Heart left ventricle (tissue), 16 donors: Measurements from ENCODE around the gene LSG1. TPM values are rescaled to one million over a fixed set of nuclear protein-coding genes. Genes with fewer than 3 reads are reported as not detected.

Experiments
- ATAC-seq, 4 donors: fragments of 200-7000 bp; cut with Tn5 transposase; one replicate each; pipeline ENCODE4 v1.9.1; 2020 to 2022; ENCODE audit warnings: moderate library complexity in 4 of 4, mild to moderate bottlenecking in 3 of 4, moderate number of reproducible peaks in 1 of 4
- DNase-seq, 5 donors: peaks; one replicate each; pipeline ENCODE4 v3.0.0-alpha.2; 2020
- H3K27ac ChIP-seq, 12 donors: fragments of 200-600 bp; sonication (generic) in 4 of 12; one replicate each; pipeline versions ENCODE4 v1.5.0 to v1.8.0; 2016 to 2022; ENCODE audit warnings: mild to moderate bottlenecking in 2 of 12
- H3K27me3 ChIP-seq, 9 donors: fragments of 200-600 bp; sonication (generic) in 2 of 9; one replicate each; pipeline versions ENCODE4 v1.5.1 to v1.8.0; 2016 to 2022; ENCODE audit warnings: mild to moderate bottlenecking in 3 of 9
- H3K36me3 ChIP-seq, 9 donors: fragments of 200-600 bp; sonication (generic) in 2 of 9; one replicate each; pipeline versions ENCODE4 v1.5.0 to v1.8.0; 2018 to 2022; ENCODE audit warnings: mild to moderate bottlenecking in 2 of 9
- H3K4me1 ChIP-seq, 12 donors: fragments of 200-600 bp; sonication (generic) in 4 of 12; one replicate each; pipeline versions ENCODE4 v1.5.0 to v1.8.0; 2016 to 2022; ENCODE audit warnings: mild to moderate bottlenecking in 3 of 12
- H3K4me3 ChIP-seq, 12 donors: fragments of 200-600 bp; sonication (generic) in 4 of 12; one replicate each; pipeline versions ENCODE4 v1.5.0 to v1.8.0; 2017 to 2022; ENCODE audit warnings: mild to moderate bottlenecking in 9 of 12, moderate library complexity in 4 of 12
- H3K9me3 ChIP-seq, 12 donors: fragments of 200-600 bp; sonication (generic) in 4 of 12; one replicate each; pipeline versions ENCODE4 v1.5.0 to v1.8.0; 2016 to 2022; ENCODE audit warnings: mild to moderate bottlenecking in 1 of 12
- POLR2A ChIP-seq, 2 donors: fragments of 450-650 bp; IDR thresholded peaks; one replicate each; pipeline ENCODE4 v1.6.1; 2017; ENCODE audit warnings: antibody characterized with exemption in 2 of 2, mild to moderate bottlenecking in 2 of 2, moderate library complexity in 2 of 2
- WGBS, 4 donors: extraction: QIAGEN DNeasy Blood & Tissue Kit in 2 of 4; methylation state at CpG; one replicate each; pipeline versions ENCODE4 v1.1.5 to v1.1.7; 2013 to 2018; 5-methylcytosine and 5-hydroxymethylcytosine counted together
- intact Hi-C, 10 donors: fragments of 100-400 bp; cut with DNase I; formaldehyde crosslinking; loops; one replicate each; pipeline versions ENCODE4 v1.11.1 to v1.14.2; 2022
- polyA plus RNA-seq, 2 donors: library from polyadenylated mRNA; stranded (reverse); fragments of 200-250 nt; gene quantifications; one replicate each; pipeline ENCODE4 v1.2.3, GENCODE V29; 2013
- total RNA-seq, 9 donors: library from RNA; depleted of rRNA in 2 of 9; stranded (reverse); fragments of >200 nt in 2 of 9; fragmentation: NEBNext Ultra II Directional in 3 of 9; extraction: Animal tissue kit (Norgen Biotek cat#: 25700) in 3 of 9; gene quantifications; one replicate each; pipeline versions ENCODE4 v1.1.0 to v1.2.4, GENCODE V29; 2016 to 2023
- TF ChIP-seq, protein P1 (sequence below), 12 donors: fragments of 200-600 bp; sonication (generic) in 4 of 12; IDR thresholded peaks; one replicate each; pipeline versions ENCODE4 v1.5.0 to v1.8.0; 2018 to 2022; ENCODE audit warnings: antibody characterized with exemption in 12 of 12, mild to moderate bottlenecking in 5 of 12
- donor health status: ischemic (EF 13 %, LVEDD 7.1; RV severe dilation, severe dysfunction).
- donor health status: healthy with polysubstance abuse.
- donor health status: DM: no; HTN: yes; CAD: no.
- donor health status: DM: no; HTN: no; CAD: no.
- donor health status: ischemic (EF 25% LVEDD 6.9; RV normal size, moderate dysfunction).
- donor health status: ischemic (EF 25% LVEDD 5.7; RV mildly dilated, moderate dysfunction).
- donor health status: healthy.
- donor health status: DM: yes; HTN: yes; CAD: no.
- donor health status: ischemic (EF 35%, LVEDD 5.7; RV mildly dilated, moderate dysfunction).
- donor health status: nonischemic (EF 11% LVEDD 7.7; RV severe dilation, severe dysfunction).
- donor health status: DM: yes; HTN: yes; CAD: no.
- donor health status: PGD.
- donor health status: ischemic (EF 29% LVEDD 5.4; RV normal size, mild dysfunction).
- donor health status: nonischemic (EF 23%, LVEDD 6.1; RV moderate dilation, normal function).

The LSG1 gene
- total and polyA plus RNA-seq, 11 donors: 9.6 to 26.9 (median 18.9) TPM

DNA sequence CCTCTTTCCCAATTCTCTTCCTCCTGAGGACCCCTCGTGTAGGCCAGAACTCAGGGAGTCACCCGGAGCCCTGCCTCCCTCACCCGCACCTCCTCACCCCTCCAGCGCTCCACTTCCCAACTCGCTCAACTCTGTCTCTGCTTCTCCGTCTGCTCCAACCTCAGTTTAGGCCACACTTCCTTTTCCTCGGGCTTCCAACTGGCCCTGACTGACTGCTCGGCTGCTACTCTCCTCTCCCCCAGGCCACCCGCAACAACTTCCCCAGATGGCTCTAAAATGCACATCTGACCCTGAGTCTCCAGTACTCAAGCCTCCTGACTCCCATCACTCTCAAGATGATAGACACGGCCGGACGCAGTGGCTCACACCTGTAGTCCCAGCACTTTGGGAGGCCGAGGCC lies 62.4 kb downstream of the LSG1 start:
- Histone ChIP-seq H3K9me3 (no peaks in the 10 kb centered on the region), H3K27ac (no peak overlapping the region), H3K27me3 (no peaks in the 10 kb centered on the region), H3K36me3 (peaks cover 0 to 12% (median 0%) of the 10 kb centered on the region in 9 donors), H3K4me1 (no peaks in the 10 kb centered on the region), H3K4me3 (no peak overlapping the region)
- ATAC-seq (no peak), DNase-seq (no peak)
- intact Hi-C loops: no loop called here
- TF ChIP-seq POLR2A (IDR thresholded peaks at IDR 0.05): no peak
- TF ChIP-seq, protein P1, sequence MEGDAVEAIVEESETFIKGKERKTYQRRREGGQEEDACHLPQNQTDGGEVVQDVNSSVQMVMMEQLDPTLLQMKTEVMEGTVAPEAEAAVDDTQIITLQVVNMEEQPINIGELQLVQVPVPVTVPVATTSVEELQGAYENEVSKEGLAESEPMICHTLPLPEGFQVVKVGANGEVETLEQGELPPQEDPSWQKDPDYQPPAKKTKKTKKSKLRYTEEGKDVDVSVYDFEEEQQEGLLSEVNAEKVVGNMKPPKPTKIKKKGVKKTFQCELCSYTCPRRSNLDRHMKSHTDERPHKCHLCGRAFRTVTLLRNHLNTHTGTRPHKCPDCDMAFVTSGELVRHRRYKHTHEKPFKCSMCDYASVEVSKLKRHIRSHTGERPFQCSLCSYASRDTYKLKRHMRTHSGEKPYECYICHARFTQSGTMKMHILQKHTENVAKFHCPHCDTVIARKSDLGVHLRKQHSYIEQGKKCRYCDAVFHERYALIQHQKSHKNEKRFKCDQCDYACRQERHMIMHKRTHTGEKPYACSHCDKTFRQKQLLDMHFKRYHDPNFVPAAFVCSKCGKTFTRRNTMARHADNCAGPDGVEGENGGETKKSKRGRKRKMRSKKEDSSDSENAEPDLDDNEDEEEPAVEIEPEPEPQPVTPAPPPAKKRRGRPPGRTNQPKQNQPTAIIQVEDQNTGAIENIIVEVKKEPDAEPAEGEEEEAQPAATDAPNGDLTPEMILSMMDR (IDR thresholded peaks at IDR 0.05): no peak
- 89 to 94% (median 90%) methylated on average over 13 of the region's 13 CpGs for WGBS, 4 donors

DNA sequence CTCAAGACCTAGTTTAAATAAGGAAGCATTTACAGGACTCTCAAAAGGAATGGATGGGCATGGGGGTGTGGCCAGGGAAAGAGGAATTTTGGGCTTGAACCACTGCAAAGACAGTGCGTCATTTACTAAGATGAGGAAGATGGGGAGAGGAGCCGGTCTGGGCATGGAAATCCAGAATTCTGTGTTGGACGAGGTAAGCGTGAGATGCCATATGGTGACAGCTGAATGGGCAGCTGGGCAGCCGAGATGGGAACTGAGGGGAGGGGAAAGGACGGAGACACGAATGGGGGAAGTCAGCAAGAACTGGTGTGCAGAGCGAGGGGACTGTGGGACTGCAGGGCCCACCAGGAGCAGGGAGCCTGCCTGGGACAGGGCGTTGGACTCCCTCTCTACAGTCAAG lies 63.0 kb downstream of the LSG1 start:
- Histone ChIP-seq H3K27ac (no peak overlapping the region), H3K27me3 (no peaks in the 10 kb centered on the region), H3K4me3 (no peak overlapping the region), H3K4me1 (no peaks in the 10 kb centered on the region), H3K36me3 (peaks cover 0 to 17% (median 4%) of the 10 kb centered on the region in 9 donors), H3K9me3 (no peaks in the 10 kb centered on the region)
- intact Hi-C loops: no loop called here
- TF ChIP-seq, protein P1 (IDR thresholded peaks at IDR 0.05): no peak
- no peak for TF ChIP-seq POLR2A (IDR thresholded peaks at IDR 0.05)
- no peak for DNase-seq
- ATAC-seq: no peak
- 86 to 91% (median 89%) methylated on average over 9 of the region's 9 CpGs for WGBS, 4 donors

DNA sequence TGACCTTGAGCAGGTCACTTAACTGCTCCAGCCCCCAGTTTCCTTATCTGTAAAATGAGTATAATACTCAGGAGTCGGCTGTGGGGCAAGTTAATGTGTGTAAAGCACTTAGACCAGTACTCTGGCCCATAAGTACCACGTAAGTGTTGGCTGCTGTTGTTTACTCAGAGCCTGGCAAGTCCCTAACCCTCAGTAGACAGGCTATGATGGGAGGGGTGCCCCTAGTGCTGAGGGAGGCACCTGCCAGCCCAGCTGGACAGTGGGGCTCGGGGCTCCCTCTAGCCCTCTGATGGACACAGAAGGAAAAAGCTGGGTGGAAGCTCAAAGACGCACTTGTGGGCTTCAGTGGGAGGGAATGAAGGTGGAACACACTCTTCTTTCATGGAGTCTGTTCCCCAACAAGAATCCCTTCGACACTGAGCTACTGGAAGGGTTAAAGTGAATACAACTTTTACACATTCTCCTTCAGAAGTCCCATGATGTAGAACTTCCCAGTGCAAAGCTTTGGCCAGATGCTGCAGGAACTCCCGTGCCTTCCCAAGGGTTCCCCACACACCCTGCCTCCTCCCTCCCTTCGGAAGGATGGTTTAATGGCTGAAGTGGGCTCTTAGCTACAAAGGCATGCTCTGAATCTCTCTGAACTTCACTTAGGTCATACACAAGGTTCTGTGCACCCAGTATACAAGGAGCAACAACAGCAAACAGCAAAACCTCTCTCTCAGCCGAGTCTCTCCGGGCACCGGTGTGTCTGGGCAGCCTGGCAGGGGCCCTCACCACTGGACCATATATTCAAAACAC lies 64.2 kb downstream of the LSG1 start:
- intact Hi-C loops: no loop called here
- WGBS, 4 donors: 78 to 85% (median 83%) methylated on average over 10 of the region's 10 CpGs
- no peak overlapping the region for H3K27ac ChIP-seq
- ATAC-seq (peak in 2 of 4 donors; percentile 9 to 27), DNase-seq (no peak)
- H3K9me3 ChIP-seq: no peaks in the 10 kb centered on the region
- H3K4me3 ChIP-seq: no peak overlapping the region
- no peaks in the 10 kb centered on the region for H3K4me1 ChIP-seq
- TF ChIP-seq POLR2A (IDR thresholded peaks at IDR 0.05): no peak
- TF ChIP-seq, protein P1 (IDR thresholded peaks at IDR 0.05): no peak
- peaks cover 0 to 23% (median 8%) of the 10 kb centered on the region in 9 donors for H3K36me3 ChIP-seq
- no peaks in the 10 kb centered on the region for H3K27me3 ChIP-seq

DNA sequence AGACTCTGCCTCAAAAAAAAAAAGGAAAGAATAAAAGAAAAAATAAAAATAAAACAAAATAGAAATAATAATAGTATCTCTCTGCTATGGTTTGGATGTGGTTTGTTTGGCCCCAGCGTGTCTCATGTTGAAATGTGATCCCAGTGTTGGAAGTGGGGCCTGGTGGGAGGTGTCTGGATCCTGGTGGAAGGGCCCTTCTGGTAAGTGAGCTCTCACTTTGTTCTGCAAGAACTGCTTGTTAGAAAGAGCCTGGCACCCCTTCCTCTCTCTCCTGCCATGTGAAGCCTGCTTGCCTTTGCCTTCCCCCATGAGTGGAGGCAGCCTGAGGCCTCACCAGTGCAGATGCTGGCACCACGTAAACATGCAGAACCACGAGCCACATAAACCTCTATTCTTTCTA lies 65.0 kb downstream of the LSG1 start:
- no peak for ATAC-seq
- no peak for DNase-seq
- Histone ChIP-seq H3K9me3 (no peaks in the 10 kb centered on the region), H3K4me1 (no peaks in the 10 kb centered on the region), H3K27ac (no peak overlapping the region), H3K27me3 (no peaks in the 10 kb centered on the region), H3K36me3 (peaks cover 0 to 29% (median 11%) of the 10 kb centered on the region in 9 donors), H3K4me3 (no peak overlapping the region)
- 86 to 96% (median 91%) methylated on average over 3 of the region's 3 CpGs for WGBS, 4 donors
- intact Hi-C loops: no loop called here
- TF ChIP-seq, protein P1 (IDR thresholded peaks at IDR 0.05): no peak
- TF ChIP-seq POLR2A (IDR thresholded peaks at IDR 0.05): no peak
